ENCODE measurements around the gene ATF6B.
"Not testable (repeated sequence)": the region's sequence is repeated elsewhere in the genome, so short reads cannot be mapped to it uniquely, and the experiment has no call there.

Gene ATF6B

GRCh38 chr6:32113386-32114352, 14.4 kb downstream of the ATF6B start:
- Mint-ChIP-seq H3K27ac (peak overlapping the region; percentile 6 to 29), H3K27me3 (peaks cover 0 to 5% of the 10 kb centered on the region in 2 donors), H3K36me3 (ENCODE audit: insufficient read depth) (peaks cover 39% of the 10 kb centered on the region), H3K9me3 (no peaks in the 10 kb centered on the region), H3K4me3 (no peak overlapping the region), H3K4me1 (ENCODE audit: low read depth in 2 of 2) (peaks cover 9 to 16% of the 10 kb centered on the region in 2 donors)
- DNase-seq = no peak
- ATAC-seq (replicated peaks) = no peak

GRCh38 chr6:32112431-32112980, 15.5 kb downstream of the ATF6B start:
- peaks cover 20 to 21% of the 10 kb centered on the region in 2 donors for H3K4me1 Mint-ChIP-seq (ENCODE audit: low read depth in 2 of 2)
- peaks cover 31% of the 10 kb centered on the region for H3K36me3 Mint-ChIP-seq (ENCODE audit: insufficient read depth)
- peaks cover 6 to 17% of the 10 kb centered on the region in 2 donors for H3K27me3 Mint-ChIP-seq
- H3K4me3 Mint-ChIP-seq = no peak overlapping the region
- peak overlapping the region; percentile 6 to 29 for H3K27ac Mint-ChIP-seq
- DNase-seq = no peak
- ATAC-seq (replicated peaks) = no peak
- no peaks in the 10 kb centered on the region for H3K9me3 Mint-ChIP-seq

GRCh38 chr6:32111424-32112066, 16.5 kb downstream of the ATF6B start:
- Mint-ChIP-seq H3K27me3 (peaks cover 16 to 27% of the 10 kb centered on the region in 2 donors), H3K4me1 (ENCODE audit: low read depth in 2 of 2) (peaks cover 20 to 23% of the 10 kb centered on the region in 2 donors), H3K9me3 (no peaks in the 10 kb centered on the region), H3K4me3 (no peak overlapping the region), H3K27ac (peak overlapping the region; percentile 2 to 6), H3K36me3 (ENCODE audit: insufficient read depth) (peaks cover 26% of the 10 kb centered on the region)
- ATAC-seq (replicated peaks) (no peak), DNase-seq (no peak)

GRCh38 chr6:32110632-32111031, 17.4 kb downstream of the ATF6B start:
- H3K36me3 Mint-ChIP-seq (ENCODE audit: insufficient read depth) = peaks cover 22% of the 10 kb centered on the region
- ATAC-seq (replicated peaks) (no peak), DNase-seq (no peak)
- H3K4me3 Mint-ChIP-seq = no peak overlapping the region
- H3K4me1 Mint-ChIP-seq (ENCODE audit: low read depth in 2 of 2) = peaks cover 19 to 20% of the 10 kb centered on the region in 2 donors
- H3K27ac Mint-ChIP-seq = peak overlapping the region in 1 of 2 donors; percentile 2
- H3K9me3 Mint-ChIP-seq = no peaks in the 10 kb centered on the region
- H3K27me3 Mint-ChIP-seq = peaks cover 23 to 36% of the 10 kb centered on the region in 2 donors

GRCh38 chr6:32109765-32110160, 18.3 kb downstream of the ATF6B start:
- H3K4me1 Mint-ChIP-seq (ENCODE audit: low read depth in 2 of 2) = peaks cover 19 to 20% of the 10 kb centered on the region in 2 donors
- ATAC-seq (replicated peaks) = no peak
- H3K36me3 Mint-ChIP-seq (ENCODE audit: insufficient read depth) = peaks cover 17% of the 10 kb centered on the region
- peaks cover 32 to 44% of the 10 kb centered on the region in 2 donors for H3K27me3 Mint-ChIP-seq
- H3K27ac Mint-ChIP-seq = peak overlapping the region in 1 of 2 donors; percentile 32
- peak overlapping the region in 1 of 2 donors; percentile 30 for H3K4me3 Mint-ChIP-seq
- DNase-seq = no peak
- no peaks in the 10 kb centered on the region for H3K9me3 Mint-ChIP-seq

- DNase-seq (no peak), ATAC-seq (replicated peaks) (peak; percentile 53)
- H3K9me3 Mint-ChIP-seq = no peaks in the 10 kb centered on the region
- H3K27ac Mint-ChIP-seq = peak within 1 kb of the TSS in 1 of 2 donors; percentile 85
- peaks cover 17% of the 10 kb centered on the region for H3K36me3 Mint-ChIP-seq (ENCODE audit: insufficient read depth)
- peak within 1 kb of the TSS in 1 of 2 donors; percentile 50 for H3K4me3 Mint-ChIP-seq
- H3K4me1 Mint-ChIP-seq (ENCODE audit: low read depth in 2 of 2) = peaks cover 19 to 20% of the 10 kb centered on the region in 2 donors
- H3K27me3 Mint-ChIP-seq = peaks cover 37 to 50% of the 10 kb centered on the region in 2 donors
These were observed 18.8 kb downstream of the ATF6B start, which contains the start of gene TNXB for GRCh38 chr6:32109114-32109764. TNXB (minus strand) TSS chr6:32109338; CDS start chr6:32098198, 11,140 bp downstream.

GRCh38 chr6:32108727-32109113, 19.3 kb downstream of the ATF6B start:
- Mint-ChIP-seq H3K4me1 (ENCODE audit: low read depth in 2 of 2) (peaks cover 19 to 20% of the 10 kb centered on the region in 2 donors), H3K9me3 (no peaks in the 10 kb centered on the region), H3K27me3 (peaks cover 42 to 55% of the 10 kb centered on the region in 2 donors), H3K36me3 (ENCODE audit: insufficient read depth) (peaks cover 17% of the 10 kb centered on the region), H3K27ac (peak overlapping the region in 1 of 2 donors; percentile 45), H3K4me3 (peak overlapping the region in 1 of 2 donors; percentile 50)
- DNase-seq (no peak), ATAC-seq (replicated peaks) (no peak)

GRCh38 chr6:32108094-32108627, 19.9 kb downstream of the ATF6B start:
- ATAC-seq (replicated peaks) (peak; percentile 8), DNase-seq (no peak)
- H3K36me3 Mint-ChIP-seq (ENCODE audit: insufficient read depth) = peaks cover 14% of the 10 kb centered on the region
- peaks cover 19 to 20% of the 10 kb centered on the region in 2 donors for H3K4me1 Mint-ChIP-seq (ENCODE audit: low read depth in 2 of 2)
- H3K27ac Mint-ChIP-seq = peak overlapping the region in 1 of 2 donors; percentile 85
- H3K27me3 Mint-ChIP-seq = peaks cover 47 to 60% of the 10 kb centered on the region in 2 donors
- no peaks in the 10 kb centered on the region for H3K9me3 Mint-ChIP-seq
- peak overlapping the region in 1 of 2 donors; percentile 50 for H3K4me3 Mint-ChIP-seq

- DNase-seq = no peak
- Mint-ChIP-seq H3K4me1 (ENCODE audit: low read depth in 2 of 2) (peaks cover 19 to 20% of the 10 kb centered on the region in 2 donors), H3K36me3 (ENCODE audit: insufficient read depth) (peaks cover 11% of the 10 kb centered on the region), H3K4me3 (peak overlapping the region in 1 of 2 donors; percentile 46), H3K27me3 (peaks cover 51 to 66% of the 10 kb centered on the region in 2 donors), H3K9me3 (no peaks in the 10 kb centered on the region), H3K27ac (peak overlapping the region in 1 of 2 donors; percentile 85)
- ATAC-seq (replicated peaks) = no peak
These were observed 20.6 kb downstream of the ATF6B start for GRCh38 chr6:32107406-32107805.

- Mint-ChIP-seq H3K27me3 (peaks cover 54 to 80% of the 10 kb centered on the region in 2 donors), H3K27ac (no peak overlapping the region), H3K4me3 (no peak overlapping the region), H3K4me1 (ENCODE audit: low read depth in 2 of 2) (peaks cover 19 to 20% of the 10 kb centered on the region in 2 donors), H3K9me3 (no peaks in the 10 kb centered on the region), H3K36me3 (ENCODE audit: insufficient read depth) (peaks cover 9% of the 10 kb centered on the region)
- ATAC-seq (replicated peaks) = no peak
- DNase-seq = no peak
These were observed 22.6 kb downstream of the ATF6B start for GRCh38 chr6:32105433-32105832.

GRCh38 chr6:32102255-32102654, 25.8 kb downstream of the ATF6B start:
- ATAC-seq (replicated peaks) (no peak), DNase-seq (no peak)
- no peaks in the 10 kb centered on the region for H3K9me3 Mint-ChIP-seq

GRCh38 chr6:32100251-32100650, 27.8 kb downstream of the ATF6B start:
- H3K27me3 Mint-ChIP-seq = peaks cover 66 to 92% of the 10 kb centered on the region in 2 donors
- not testable (repeated sequence) for H3K4me1 Mint-ChIP-seq (ENCODE audit: low read depth in 2 of 2); H3K36me3 Mint-ChIP-seq (ENCODE audit: insufficient read depth); H3K27ac Mint-ChIP-seq; H3K9me3 Mint-ChIP-seq; H3K4me3 Mint-ChIP-seq; DNase-seq; ATAC-seq (replicated peaks)

More at GRCh38 chr6:32102255-32102654, 25.8 kb downstream of the ATF6B start:
- peaks cover 0 to under 1% of the 10 kb centered on the region in 2 donors for H3K4me1 Mint-ChIP-seq (ENCODE audit: low read depth in 2 of 2)
- peaks cover 71 to 92% of the 10 kb centered on the region in 2 donors for H3K27me3 Mint-ChIP-seq
- no peak overlapping the region for H3K27ac Mint-ChIP-seq
- no peak overlapping the region for H3K4me3 Mint-ChIP-seq
- H3K36me3 Mint-ChIP-seq (ENCODE audit: insufficient read depth) = no peaks in the 10 kb centered on the region

Measured in effector memory CD8-positive, alpha-beta T cell (primary cell).